Gastrocnemius medialis (tissue), 4 donors: ENCODE data around the gene ANXA9. TPM values are rescaled to one million over a fixed set of nuclear protein-coding genes. Genes with fewer than 3 reads are reported as not detected.

Experiments
- ATAC-seq, 2 donors: fragments of 150-250 bp; one replicate each; pipeline ENCODE4 v1.9.1; 2016
- DNase-seq, 2 donors: peaks; one replicate each; pipeline ENCODE4 v3.0.0-alpha.2; 2019
- H3K27ac ChIP-seq, 4 donors: fragments of 200-600 bp; sonication (generic); 1 replicate in 1 of 4; 2 replicates in 3 of 4; pipeline ENCODE4 v1.5.1; 2016 to 2018; ENCODE audit warnings: mild to moderate bottlenecking in 2 of 4, moderate library complexity in 1 of 4
- H3K27me3 ChIP-seq, 3 donors: fragments of 200-600 bp; sonication (generic) in 2 of 3; 1 replicate in 1 of 3; 2 replicates in 2 of 3; pipeline versions ENCODE4 v1.5.1 to v1.6.0; 2016 to 2019; ENCODE audit warnings: mild to moderate bottlenecking in 1 of 3, moderate library complexity in 1 of 3
- H3K36me3 ChIP-seq, 2 donors: fragments of 200-600 bp; sonication (generic) in 1 of 2; one replicate each; pipeline ENCODE4 v1.5.1; 2017 to 2018
- H3K4me1 ChIP-seq, 2 donors: fragments of 200-600 bp; sonication (generic) in 1 of 2; one replicate each; pipeline ENCODE4 v1.5.1; 2016 to 2017; ENCODE audit warnings: mild to moderate bottlenecking in 2 of 2
- H3K4me3 ChIP-seq, 4 donors: fragments of 200-600 bp; sonication (generic) in 3 of 4; 1 replicate in 1 of 4; 2 replicates in 3 of 4; pipeline ENCODE4 v1.5.1; 2016 to 2019; ENCODE audit warnings: mild to moderate bottlenecking in 2 of 4
- H3K9me3 ChIP-seq, 3 donors: fragments of 200-600 bp; sonication (generic) in 2 of 3; 1 replicate in 1 of 3; 2 replicates in 2 of 3; pipeline ENCODE4 v1.5.1; 2016 to 2019
- POLR2A ChIP-seq, 2 donors: fragments of 450-650 bp; IDR thresholded peaks; one replicate each; pipeline ENCODE4 v1.6.1; 2017; ENCODE audit warnings: antibody characterized with exemption in 2 of 2, mild to moderate bottlenecking in 2 of 2, moderate library complexity in 2 of 2
- in situ Hi-C, 4 donors: fragments of 200-750 bp; cut with MboI; loops; one replicate each; pipeline versions ENCODE4 v1.15.0 to v1.8.0; 2017; ENCODE audit warnings: low sequenced_read_pairs in 4 of 4
- intact Hi-C: fragments of 100-400 bp; cut with DNase I; formaldehyde crosslinking; loops from one replicate; pipeline ENCODE4 v1.15.1; 2023; ENCODE audit warnings: low total_unique reads
- total RNA-seq, 4 donors: library from RNA; depleted of rRNA; stranded (reverse); fragments of >200 nt; gene quantifications; one replicate each; pipeline versions ENCODE4 v1.1.0 to v1.2.3, GENCODE V29; 2016
- TF ChIP-seq, protein P1 (sequence below), 5 experiments: fragments of 450-650 bp in 3 of 5; fragments of 200-600 bp in 2 of 5; sonication (generic) in 2 of 5; IDR thresholded peaks in 4 of 5; conservative IDR thresholded peaks in 1 of 5; 1 replicate in 4 of 5; 2 replicates in 1 of 5; pipeline ENCODE4 v1.5.1; 2016 to 2019; ENCODE audit warnings: antibody characterized with exemption in 5 of 5, mild to moderate bottlenecking in 3 of 5, moderate library complexity in 3 of 5

Gene ANXA9
- total RNA-seq, 4 donors from 2014 or later, result not detected

DNA sequence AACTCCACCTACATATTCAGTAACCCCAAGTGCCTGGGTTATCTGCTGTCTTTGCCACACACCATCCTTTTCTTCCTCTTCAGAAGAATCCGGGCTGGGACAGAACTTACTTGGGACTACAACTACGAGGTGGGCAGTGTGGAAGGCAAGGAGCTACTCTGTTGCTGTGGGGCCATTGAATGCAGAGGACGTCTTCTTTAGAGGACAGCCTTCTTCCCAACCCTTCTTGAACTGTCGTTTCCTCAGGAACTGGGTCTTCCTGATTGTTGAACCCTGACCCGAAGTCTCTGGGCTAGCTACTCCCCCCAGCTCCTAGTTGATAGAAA lies 18.0 kb upstream of the ANXA9 start:
- in situ Hi-C loops (no loop called here), intact Hi-C loops (no loop called here)
- TF ChIP-seq, protein P1, sequence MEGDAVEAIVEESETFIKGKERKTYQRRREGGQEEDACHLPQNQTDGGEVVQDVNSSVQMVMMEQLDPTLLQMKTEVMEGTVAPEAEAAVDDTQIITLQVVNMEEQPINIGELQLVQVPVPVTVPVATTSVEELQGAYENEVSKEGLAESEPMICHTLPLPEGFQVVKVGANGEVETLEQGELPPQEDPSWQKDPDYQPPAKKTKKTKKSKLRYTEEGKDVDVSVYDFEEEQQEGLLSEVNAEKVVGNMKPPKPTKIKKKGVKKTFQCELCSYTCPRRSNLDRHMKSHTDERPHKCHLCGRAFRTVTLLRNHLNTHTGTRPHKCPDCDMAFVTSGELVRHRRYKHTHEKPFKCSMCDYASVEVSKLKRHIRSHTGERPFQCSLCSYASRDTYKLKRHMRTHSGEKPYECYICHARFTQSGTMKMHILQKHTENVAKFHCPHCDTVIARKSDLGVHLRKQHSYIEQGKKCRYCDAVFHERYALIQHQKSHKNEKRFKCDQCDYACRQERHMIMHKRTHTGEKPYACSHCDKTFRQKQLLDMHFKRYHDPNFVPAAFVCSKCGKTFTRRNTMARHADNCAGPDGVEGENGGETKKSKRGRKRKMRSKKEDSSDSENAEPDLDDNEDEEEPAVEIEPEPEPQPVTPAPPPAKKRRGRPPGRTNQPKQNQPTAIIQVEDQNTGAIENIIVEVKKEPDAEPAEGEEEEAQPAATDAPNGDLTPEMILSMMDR (IDR thresholded peaks at IDR 0.05 in 4 of 5, conservative IDR thresholded peaks at IDR 0.05 in 1 of 5), result no peak
- no peak for TF ChIP-seq POLR2A (IDR thresholded peaks at IDR 0.05)
- H3K9me3 ChIP-seq, result no peaks in the 10 kb centered on the region
- peaks cover 2 to 96% of the 10 kb centered on the region in 2 donors for H3K36me3 ChIP-seq
- H3K4me1 ChIP-seq, result no peaks in the 10 kb centered on the region
- no peak overlapping the region for H3K4me3 ChIP-seq
- H3K27me3 ChIP-seq, result no peaks in the 10 kb centered on the region
- H3K27ac ChIP-seq, result no peak overlapping the region
- DNase-seq, result no peak
- no peak for ATAC-seq

DNA sequence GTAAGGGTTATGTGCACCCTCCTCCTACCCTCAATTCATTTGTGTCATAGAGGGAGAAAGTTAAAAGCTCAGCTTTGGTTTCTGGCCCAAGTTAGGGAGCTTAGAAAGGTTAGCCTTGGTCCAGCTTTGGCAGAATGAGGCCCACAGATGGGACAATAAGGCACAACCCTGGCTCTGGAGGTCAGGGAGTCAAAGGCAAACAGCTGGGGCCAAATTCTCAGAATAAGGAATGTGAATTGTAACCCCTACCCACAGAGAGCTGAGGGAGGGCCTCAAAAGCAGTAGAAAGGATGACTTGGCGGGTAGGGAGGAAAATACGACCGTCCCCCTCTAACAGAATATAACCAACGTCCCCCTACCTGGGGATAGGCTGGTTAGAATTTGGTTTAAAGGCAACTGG lies 16.5 kb upstream of the ANXA9 start:
- ATAC-seq (no peak), DNase-seq (no peak)
- H3K4me1 ChIP-seq, result peaks cover 3% of the 10 kb centered on the region in 2 donors
- H3K36me3 ChIP-seq, result peaks cover 2 to 87% of the 10 kb centered on the region in 2 donors
- H3K27ac ChIP-seq, result no peak overlapping the region
- no peak overlapping the region for H3K4me3 ChIP-seq
- no peaks in the 10 kb centered on the region for H3K27me3 ChIP-seq
- TF ChIP-seq POLR2A (IDR thresholded peaks at IDR 0.05), result no peak
- TF ChIP-seq, protein P1 (IDR thresholded peaks at IDR 0.05 in 4 of 5, conservative IDR thresholded peaks at IDR 0.05 in 1 of 5), result no peak
- in situ Hi-C loops, result no loop called here
- H3K9me3 ChIP-seq, result no peaks in the 10 kb centered on the region
- intact Hi-C loops, result no loop called here

DNA sequence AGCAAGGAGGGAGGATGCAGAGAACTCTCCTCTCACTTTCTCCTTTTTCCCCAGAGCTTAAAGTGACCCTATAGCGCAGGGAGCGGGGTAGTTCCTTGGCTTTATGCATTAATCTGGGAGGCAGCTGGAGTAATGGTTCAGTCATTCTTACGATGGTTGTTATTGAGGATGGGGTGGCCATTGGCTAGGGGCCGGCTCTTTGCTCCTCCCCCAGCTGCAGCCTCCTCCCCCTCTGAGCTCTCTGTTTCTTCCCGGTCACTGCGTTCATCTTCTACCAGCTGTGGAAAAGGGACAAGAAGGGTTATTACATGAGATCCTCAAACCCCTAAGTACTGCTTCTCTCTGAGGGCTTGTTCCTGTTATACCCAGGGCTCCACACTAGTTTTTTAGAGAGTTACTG lies 16.1 kb upstream of the ANXA9 start:
- Histone ChIP-seq H3K4me3 (no peak overlapping the region), H3K36me3 (peaks cover 2 to 83% of the 10 kb centered on the region in 2 donors), H3K9me3 (no peaks in the 10 kb centered on the region), H3K27me3 (no peaks in the 10 kb centered on the region), H3K4me1 (peaks cover 7% of the 10 kb centered on the region in 2 donors), H3K27ac (no peak overlapping the region)
- in situ Hi-C loops (no loop called here), intact Hi-C loops (no loop called here)
- no peak for ATAC-seq
- no peak for DNase-seq
- TF ChIP-seq, protein P1 (IDR thresholded peaks at IDR 0.05 in 4 of 5, conservative IDR thresholded peaks at IDR 0.05 in 1 of 5), result no peak
- no peak for TF ChIP-seq POLR2A (IDR thresholded peaks at IDR 0.05)

DNA sequence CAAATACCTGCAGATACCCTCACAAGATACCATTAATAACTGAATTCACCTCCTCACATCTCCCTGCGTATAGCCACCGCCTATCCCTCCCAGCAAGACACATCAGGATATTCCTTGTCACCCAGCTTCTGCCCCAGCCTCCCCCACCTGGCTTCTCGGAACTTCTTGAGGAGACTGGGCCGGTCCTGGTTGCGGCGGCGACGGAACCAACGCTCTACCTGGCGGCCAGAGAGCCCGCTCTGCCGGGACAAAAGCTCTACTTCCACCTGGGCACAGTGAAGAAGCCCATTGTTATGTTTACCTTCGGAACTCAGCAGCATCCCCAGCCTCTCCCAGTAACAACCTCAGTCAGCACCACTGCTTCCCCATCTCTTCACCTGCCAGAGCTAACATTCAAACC lies 14.2 kb upstream of the ANXA9 start:
- H3K9me3 ChIP-seq, result no peaks in the 10 kb centered on the region
- H3K4me3 ChIP-seq, result no peak overlapping the region
- in situ Hi-C loops (no loop called here), intact Hi-C loops (no loop called here)
- no peak overlapping the region for H3K27ac ChIP-seq
- DNase-seq, result no peak
- H3K4me1 ChIP-seq, result peaks cover 27% of the 10 kb centered on the region in 2 donors
- no peaks in the 10 kb centered on the region for H3K27me3 ChIP-seq
- ATAC-seq, result no peak
- peaks cover 2 to 63% of the 10 kb centered on the region in 2 donors for H3K36me3 ChIP-seq
- no peak for TF ChIP-seq POLR2A (IDR thresholded peaks at IDR 0.05)
- TF ChIP-seq, protein P1 (IDR thresholded peaks at IDR 0.05 in 4 of 5, conservative IDR thresholded peaks at IDR 0.05 in 1 of 5), result no peak

DNA sequence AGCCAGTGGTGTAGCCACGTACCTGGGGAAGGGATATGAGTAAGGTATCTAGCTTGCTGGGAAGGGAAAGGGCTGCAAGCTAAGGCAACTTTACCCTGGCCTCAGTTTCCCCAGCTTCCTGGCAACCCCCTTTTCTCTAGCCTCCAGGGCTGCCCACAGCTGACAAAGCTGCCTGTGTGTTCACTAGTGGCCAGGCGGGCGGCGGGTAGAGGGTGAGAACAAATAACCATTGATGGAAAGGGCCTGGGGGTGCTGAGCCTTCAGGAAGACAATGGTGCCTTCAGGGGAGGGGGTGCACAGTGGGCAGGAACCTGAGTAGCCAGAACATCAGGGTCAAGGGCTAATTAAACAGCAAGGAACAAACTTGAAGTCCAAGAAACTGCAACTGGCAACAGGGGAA lies 13.6 kb upstream of the ANXA9 start:
- intact Hi-C loops, result no loop called here
- Histone ChIP-seq H3K9me3 (no peaks in the 10 kb centered on the region), H3K36me3 (peaks cover 2 to 59% of the 10 kb centered on the region in 2 donors), H3K27me3 (no peaks in the 10 kb centered on the region), H3K4me3 (no peak overlapping the region), H3K27ac (no peak overlapping the region), H3K4me1 (peaks cover 32% of the 10 kb centered on the region in 2 donors)
- no peak for TF ChIP-seq POLR2A (IDR thresholded peaks at IDR 0.05)
- TF ChIP-seq, protein P1 (IDR thresholded peaks at IDR 0.05 in 4 of 5, conservative IDR thresholded peaks at IDR 0.05 in 1 of 5), result no peak
- in situ Hi-C loops, result no loop called here
- no peak for ATAC-seq
- no peak for DNase-seq
